Endodermal cell (in vitro differentiated cells): Measurements from ENCODE around the gene CERS2. TPM values are rescaled to one million over a fixed set of nuclear protein-coding genes. Genes with fewer than 3 reads are reported as not detected.

Source experiments
- DNase-seq: peaks from one replicate; pipeline ENCODE4 v3.0.0-alpha.2; 2017
- H3K27ac ChIP-seq: 2 replicates; pipeline ENCODE4 v1.5.1; 2013; ENCODE audit warnings: mild to moderate bottlenecking, low read depth, low read length, moderate library complexity
- H3K27me3 ChIP-seq: 2 replicates; pipeline ENCODE4 v1.6.1; 2013; ENCODE audit warnings: mild to moderate bottlenecking, low read length, moderate library complexity; ENCODE audit not compliant: insufficient read depth, control insufficient read depth, poor library complexity, severe bottlenecking
- H3K36me3 ChIP-seq: 2 replicates; pipeline ENCODE4 v1.7.0; 2013; ENCODE audit warnings: mild to moderate bottlenecking, low read length, moderate library complexity; ENCODE audit not compliant: control insufficient read depth, insufficient read depth
- H3K4me1 ChIP-seq: one replicate; pipeline ENCODE4 v1.7.0; 2013; ENCODE audit warnings: low read length; ENCODE audit not compliant: control insufficient read depth, insufficient read depth
- H3K4me3 ChIP-seq: 2 replicates; pipeline ENCODE4 v1.5.1; 2013; ENCODE audit warnings: mild to moderate bottlenecking, low read length, moderate library complexity
- H3K9ac ChIP-seq: 2 replicates; pipeline ENCODE4 v1.6.1; 2013; ENCODE audit warnings: mild to moderate bottlenecking, low read length, moderate library complexity; ENCODE audit not compliant: poor library complexity, severe bottlenecking; ENCODE audit errors: extremely low read depth
- H3K9me3 ChIP-seq: 2 replicates; pipeline ENCODE4 v1.6.1; 2013; ENCODE audit warnings: mild to moderate bottlenecking, low read length, moderate library complexity; ENCODE audit not compliant: control insufficient read depth
- H3K27ac Mint-ChIP-seq: 2 replicates; pipeline ENCODE4 v1.8.0; 2020; ENCODE audit warnings: mixed read lengths
- H3K27me3 Mint-ChIP-seq: 2 replicates; pipeline ENCODE4 v1.8.0; 2021; ENCODE audit warnings: mild to moderate bottlenecking, mixed read lengths; ENCODE audit not compliant: insufficient read depth
- H3K36me3 Mint-ChIP-seq: 2 replicates; pipeline ENCODE4 v1.8.0; 2020; ENCODE audit warnings: low read depth, mixed read lengths
- H3K4me1 Mint-ChIP-seq: 2 replicates; pipeline ENCODE4 v1.8.0; 2020; ENCODE audit warnings: mixed read lengths
- H3K4me3 Mint-ChIP-seq: 2 replicates; pipeline ENCODE4 v1.8.0; 2020; ENCODE audit warnings: mild to moderate bottlenecking, moderate library complexity, mixed read lengths
- H3K9me3 Mint-ChIP-seq: 2 replicates; pipeline ENCODE4 v1.8.0; 2020; ENCODE audit warnings: mild to moderate bottlenecking, mixed read lengths
- CTCF ChIP-seq: fragments of 200-600 bp; sonication (generic); conservative IDR thresholded peaks from 2 replicates; pipeline ENCODE4 v1.5.0; 2021; ENCODE audit warnings: antibody characterized with exemption, mild to moderate bottlenecking
- WGBS, 2 experiments: methylation state at CpG; one replicate each; pipeline versions ENCODE4 v1.1.5 to v1.1.7; 2013; ENCODE audit warnings: missing lambda C conversion rate in 2 of 2, mixed read lengths in 1 of 2; ENCODE audit not compliant: insufficient coverage in 1 of 2, insufficient read length in 1 of 2; 5-methylcytosine and 5-hydroxymethylcytosine counted together
- total RNA-seq, 2 donors: library from RNA; stranded (reverse); fragmentation: NEBNext Ultra II Directional in 1 of 2; extraction: Animal tissue kit (Norgen Biotek cat#: 25700) in 1 of 2; gene quantifications; 2 replicates in 1 of 2; 3 replicates in 1 of 2; pipeline ENCODE4 v1.2.1, GENCODE V29; 2021

CERS2 gene
- total RNA-seq, 2 donors from 2014 or later = 143 to 183 TPM

DNA sequence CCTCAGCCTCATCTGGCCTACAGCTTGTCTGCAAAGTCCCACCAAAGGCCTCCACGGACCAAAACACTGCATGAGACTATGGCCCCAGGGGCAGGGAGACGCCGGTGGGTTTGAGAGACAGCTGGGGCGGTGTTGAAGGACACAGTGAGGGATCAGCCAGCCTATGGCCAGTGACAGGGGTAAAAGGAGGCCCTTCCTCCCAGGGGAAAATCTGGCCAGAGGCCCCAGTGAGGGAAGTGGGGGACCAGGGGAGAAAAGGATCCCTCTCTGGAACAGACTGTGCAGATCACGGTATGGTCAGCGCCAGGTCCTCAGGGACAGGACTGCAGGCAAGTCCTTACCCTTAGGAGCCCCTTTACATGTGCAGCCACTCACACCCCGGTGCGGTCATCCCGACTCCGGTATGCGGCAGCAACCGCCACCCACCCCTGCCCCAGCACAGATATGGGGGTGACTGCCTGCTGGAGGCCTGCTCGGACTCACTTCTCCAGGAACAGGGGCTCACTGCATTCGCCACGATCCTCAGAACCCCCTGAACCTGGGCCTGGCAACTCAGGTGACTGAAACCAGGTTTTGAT, 1.3 kb downstream of the CERS2 start:
- Histone ChIP-seq H3K4me1 (peaks cover 14% of the 10 kb centered on the region), H3K27me3 (no peaks in the 10 kb centered on the region), H3K9me3 (no peaks in the 10 kb centered on the region), H3K9ac (peak overlapping the region; percentile 77), H3K27ac (no peak overlapping the region), H3K4me3 (peak overlapping the region; percentile 81), H3K36me3 (peaks cover 9% of the 10 kb centered on the region)
- H3K27me3 Mint-ChIP-seq = no peaks in the 10 kb centered on the region
- peak; percentile 70 for DNase-seq
- H3K4me3 Mint-ChIP-seq = peak overlapping the region; percentile 75
- H3K27ac Mint-ChIP-seq = peak overlapping the region; percentile 89
- 16 to 27% methylated on average over 6 to 15 of the region's 15 CpGs for WGBS, 2 experiments
- no peak for TF ChIP-seq CTCF
- peaks cover 48% of the 10 kb centered on the region for H3K4me1 Mint-ChIP-seq
- no peaks in the 10 kb centered on the region for H3K9me3 Mint-ChIP-seq
- H3K36me3 Mint-ChIP-seq = peaks cover 8% of the 10 kb centered on the region

DNA sequence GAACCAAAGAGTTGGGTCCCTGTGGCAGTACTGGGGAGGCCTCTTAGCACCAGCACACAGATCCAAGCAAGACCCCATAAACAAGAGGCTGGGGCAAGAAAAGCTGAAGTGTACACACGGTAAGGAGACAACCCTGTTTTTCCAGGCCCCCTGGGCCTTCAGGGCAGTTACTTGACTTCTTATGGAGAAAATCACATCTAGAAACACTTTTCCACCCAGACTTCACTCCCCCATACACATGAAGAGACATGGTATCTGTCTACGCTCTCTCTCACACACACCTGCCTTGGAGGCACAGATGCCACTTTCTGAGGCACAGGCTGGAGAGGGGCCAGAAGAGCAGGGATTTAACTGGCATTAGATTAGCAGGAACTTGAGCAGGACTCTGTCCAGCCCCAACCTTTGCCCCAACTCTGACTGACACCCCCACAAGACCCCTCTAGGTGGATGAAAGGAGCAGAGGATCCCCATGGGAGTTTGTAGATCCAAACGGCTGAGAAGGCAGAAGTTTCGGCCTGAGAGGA, 2.2 kb downstream of the CERS2 start:
- H3K4me1 Mint-ChIP-seq = peaks cover 47% of the 10 kb centered on the region
- no peak overlapping the region for H3K27ac ChIP-seq
- WGBS, 2 experiments = 51 to 70% methylated on average over 2 to 4 of the region's 4 CpGs

More for the DNA sequence above, 2.2 kb downstream of the CERS2 start:
- Mint-ChIP-seq H3K9me3 (no peaks in the 10 kb centered on the region), H3K36me3 (peaks cover 15% of the 10 kb centered on the region), H3K27me3 (no peaks in the 10 kb centered on the region), H3K4me3 (peak overlapping the region; percentile 75), H3K27ac (peak overlapping the region; percentile 89)
- Histone ChIP-seq H3K27me3 (no peaks in the 10 kb centered on the region), H3K4me1 (peaks cover 14% of the 10 kb centered on the region), H3K36me3 (peaks cover 17% of the 10 kb centered on the region), H3K9me3 (no peaks in the 10 kb centered on the region), H3K9ac (no peak overlapping the region), H3K4me3 (peak overlapping the region; percentile 81)
- TF ChIP-seq CTCF = no peak
- DNase-seq = no peak
